Measurements from ENCODE around the gene GNAL. TPM values are rescaled to one million over a fixed set of nuclear protein-coding genes. Genes with fewer than 3 reads are reported as not detected.

Gene GNAL
- total and polyA plus RNA-seq, 2 of the 4 experiments (the other 2 are of a cell fraction): 0.15 to 0.36 TPM

DNA sequence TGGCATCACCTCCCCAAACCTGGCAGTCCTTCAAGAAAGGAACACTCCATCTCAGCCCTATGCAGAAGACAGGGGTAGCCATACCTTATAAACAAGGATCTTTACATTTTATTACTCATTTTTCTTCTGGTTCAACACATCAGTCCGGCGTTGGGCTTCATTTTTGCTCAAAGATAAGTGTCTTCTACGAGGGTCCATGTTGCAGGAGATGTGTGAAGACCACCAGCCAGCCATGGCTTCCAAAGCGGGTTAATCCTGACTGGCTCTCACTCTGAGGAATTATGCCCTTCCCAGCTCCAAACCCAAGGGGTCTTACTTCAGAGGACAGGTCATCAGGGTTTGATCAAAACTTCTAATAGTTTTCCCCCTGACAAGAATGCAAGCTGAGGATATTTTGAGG, 23.9 kb upstream of the GNAL start:
- POLR2A ChIA-PET (ENCODE audit: unreplicated experiment): no interaction called here
- in situ Hi-C loops (cut with MboI; ENCODE audit: low sequenced_read_pairs) (no loop called here), intact Hi-C loops (cut with micrococcal nuclease) (no loop called here), dilution Hi-C loops (cut with HindIII; ENCODE audit: low sequenced_read_pairs, unreplicated experiment) (no loop called here)
- no CpG with 5 or more reads among the region's 4 CpGs for WGBS, 2 experiments (ENCODE audit: extremely low coverage in 2 of 2, insufficient read length in 1 of 2)
- Histone ChIP-seq H2AFZ (replicated peaks; ENCODE audit: low read length, poor library complexity) (no peak overlapping the region), H3K4ac (ENCODE audit: low read depth, low read length) (no peak overlapping the region), H3K4me2 (ENCODE audit: low read depth, low read length) (no peak overlapping the region), H3K36me3 (ENCODE audit: control insufficient read depth, insufficient read depth, low read length) (no peaks in the 10 kb centered on the region), H3K18ac (ENCODE audit: low read depth, low read length) (no peak overlapping the region), H4K91ac (ENCODE audit: insufficient read depth, low read depth, low read length) (no peak overlapping the region), H3K9me3 (ENCODE audit: control insufficient read depth, insufficient read depth, low read length) (no peaks in the 10 kb centered on the region; the same call in 1 of the 2 replicates), H2AK5ac (ENCODE audit: low read depth, low read length) (no peak overlapping the region), H3K9me1 (ENCODE audit: insufficient read depth, low read length) (no peaks in the 10 kb centered on the region), H3K9ac (ENCODE audit: low read depth, low read length) (no peak overlapping the region), H3K79me1 (ENCODE audit: low read depth in 1 of 2, low read length in 2 of 2) (no peaks in the 10 kb centered on the region), H3K4me1 (ENCODE audit: control insufficient read depth, insufficient read depth, low read length) (no peaks in the 10 kb centered on the region), H2AK9ac (replicated peaks; ENCODE audit: low read depth, low read length, poor library complexity) (no peak overlapping the region), H2BK5ac (ENCODE audit: low read depth, low read length, poor library complexity, severe bottlenecking) (no peak overlapping the region), H3K14ac (replicated peaks; ENCODE audit: low read depth, low read length) (no peak overlapping the region), H4K5ac (ENCODE audit: low read depth, low read length) (no peak overlapping the region), H3K4me3 (ENCODE audit: insufficient read depth, low read depth, low read length) (no peak overlapping the region), H2BK120ac (ENCODE audit: low read depth, low read length) (no peak overlapping the region), H3K23ac (ENCODE audit: low read depth, low read length) (no peak overlapping the region), H2BK15ac (ENCODE audit: low read depth, low read length) (no peak overlapping the region), H4K20me1 (ENCODE audit: insufficient read depth, low read length) (no peaks in the 10 kb centered on the region), H3K27ac (ENCODE audit: insufficient read depth, low read length) (no peak overlapping the region), H4K8ac (ENCODE audit: low read depth in 2 of 2, low read length in 2 of 2) (no peak overlapping the region), H3K27me3 (ENCODE audit: control insufficient read depth, insufficient read depth, low read length) (peaks cover 43% of the 10 kb centered on the region), H3K56ac (ENCODE audit: extremely low read depth, insufficient read depth, low read length) (no peak overlapping the region), H2BK20ac (ENCODE audit: low read depth, low read length) (no peak overlapping the region)
- DNase-seq (no peak), ATAC-seq (ENCODE audit: low read depth) (no peak)
- TF ChIP-seq CTCF (conservative IDR thresholded peaks at IDR 0.05; ENCODE audit: low read depth, low read length) (no peak), RAD21 (IDR thresholded peaks at IDR 0.05; ENCODE audit: low read length) (no peak), RFX5 (IDR thresholded peaks at IDR 0.05; ENCODE audit: low read depth, low read length) (no peak), SMC3 (IDR thresholded peaks at IDR 0.05; ENCODE audit: low read depth, low read length) (no peak), MXI1 (IDR thresholded peaks at IDR 0.05; ENCODE audit: borderline replicate concordance, low read depth, low read length) (no peak), CEBPB (IDR thresholded peaks at IDR 0.05; ENCODE audit: low read depth, low read length) (no peak), MAFK (IDR thresholded peaks at IDR 0.05; ENCODE audit: low read depth, low read length) (no peak), BHLHE40 (IDR thresholded peaks at IDR 0.05; ENCODE audit: low read depth, low read length) (no peak)
- TF ChIP-seq, protein P1, sequence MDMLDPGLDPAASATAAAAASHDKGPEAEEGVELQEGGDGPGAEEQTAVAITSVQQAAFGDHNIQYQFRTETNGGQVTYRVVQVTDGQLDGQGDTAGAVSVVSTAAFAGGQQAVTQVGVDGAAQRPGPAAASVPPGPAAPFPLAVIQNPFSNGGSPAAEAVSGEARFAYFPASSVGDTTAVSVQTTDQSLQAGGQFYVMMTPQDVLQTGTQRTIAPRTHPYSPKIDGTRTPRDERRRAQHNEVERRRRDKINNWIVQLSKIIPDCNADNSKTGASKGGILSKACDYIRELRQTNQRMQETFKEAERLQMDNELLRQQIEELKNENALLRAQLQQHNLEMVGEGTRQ (IDR thresholded peaks at IDR 0.05; ENCODE audit: low read depth, low read length): no peak
- BruUV-seq (replicated peaks): no TSS peak
- CTCF ChIA-PET: no interaction called here
